Pons (tissue), 1 donor: ENCODE measurements around the gene ADCY5.

Source experiments
- DNase-seq: peaks from one replicate; pipeline ENCODE4 v3.0.0-alpha.2; 2016; ENCODE audit warnings: low spot score

ADCY5 gene

GRCh38 chr3:123458255-123458654 lies 9.4 kb upstream of the ADCY5 start:
- DNase-seq: no peak

- DNase-seq: no peak
Measured at GRCh38 chr3:123457841-123458240, 9.0 kb upstream of the ADCY5 start.

- no peak for DNase-seq
Measured at GRCh38 chr3:123453675-123454074, 4.8 kb upstream of the ADCY5 start.

- no peak for DNase-seq
Measured at GRCh38 chr3:123451186-123451585, 2.3 kb upstream of the ADCY5 start.

GRCh38 chr3:123449997-123450604 lies 1.2 kb upstream of the ADCY5 start:
- peak; percentile 54 for DNase-seq

GRCh38 chr3:123449102-123449996 lies 459 bp upstream of the ADCY5 start:
- no peak for DNase-seq

- no peak for DNase-seq
Measured at GRCh38 chr3:123447749-123448517, 957 bp downstream of the ADCY5 start.

- DNase-seq: no peak
Measured at GRCh38 chr3:123447416-123447748, 1.5 kb downstream of the ADCY5 start.

- DNase-seq: no peak
Measured at GRCh38 chr3:123446610-123447109, 2.2 kb downstream of the ADCY5 start.

GRCh38 chr3:123446210-123446609 lies 2.7 kb downstream of the ADCY5 start:
- no peak for DNase-seq

- DNase-seq: peak; percentile 70
Measured at GRCh38 chr3:123445702-123446101, 3.2 kb downstream of the ADCY5 start.

- no peak for DNase-seq
Measured at GRCh38 chr3:123444744-123445143, 4.1 kb downstream of the ADCY5 start.

- peak; percentile 69 for DNase-seq
Measured at GRCh38 chr3:123444023-123444422, 4.9 kb downstream of the ADCY5 start.

- no peak for DNase-seq
Measured at GRCh38 chr3:123442908-123443307, 6.0 kb downstream of the ADCY5 start.

GRCh38 chr3:123442125-123442524 lies 6.8 kb downstream of the ADCY5 start:
- no peak for DNase-seq

GRCh38 chr3:123439806-123440580 lies 8.9 kb downstream of the ADCY5 start:
- peak; percentile 98 for DNase-seq

- peak; percentile 17 for DNase-seq
Measured at GRCh38 chr3:123432832-123433523, 15.9 kb downstream of the ADCY5 start.

GRCh38 chr3:123431658-123432324 lies 17.1 kb downstream of the ADCY5 start:
- peak; percentile 77 for DNase-seq

GRCh38 chr3:123431007-123431657 lies 17.8 kb downstream of the ADCY5 start:
- DNase-seq: no peak

- no peak for DNase-seq
Measured at GRCh38 chr3:123430266-123430665, 18.6 kb downstream of the ADCY5 start.
